K562 (cell line): ENCODE data around the gene GOLT1A. TPM values are rescaled to one million over a fixed set of nuclear protein-coding genes. Genes with fewer than 3 reads are reported as not detected.

ENCODE experiments used
- ATAC-seq: fragments of 200-7000 bp; cut with Tn5 transposase; 3 replicates; pipeline ENCODE4 v1.9.1; 2020; ENCODE audit warnings: moderate library complexity
- BruUV-seq: library from RNA; stranded (reverse); fragments of 400-500 nt; replicated peaks from 2 replicates; lab custom pipeline; 2021; lab: Mats Ljungman, UMichigan
- CTCF ChIA-PET: fragments of 300-600 bp; formaldehyde crosslinking; extraction: SDS; loops from one replicate; lab custom pipeline; 2021; ENCODE audit warnings: low intra/inter-chr PET ratio; lab: Yijun Ruan, JAX
- POLR2A ChIA-PET: fragments of 300-600, 350-650 bp; sonication (Branson Sonifier 250); formaldehyde crosslinking; extraction: SDS; loops from one replicate; lab custom pipeline; 2021; ENCODE audit warnings: antibody characterized with exemption, inconsistent platforms; lab: Yijun Ruan, JAX
- DNase-seq, 4 experiments: peaks; one replicate each; pipeline versions ENCODE4 v3.0.0 to v3.0.0-alpha.2; 2011 to 2018; ENCODE audit warnings: low spot score in 3 of 4, mixed read lengths in 3 of 4; ENCODE audit errors: extremely low read depth in 1 of 4
- FAIRE-seq: peaks from 2 replicates; lab custom pipeline; 2011; peaks lifted over from hg19 to GRCh38; lab: Jason Lieb, UNC
- H2AFZ ChIP-seq: 2 replicates; pipeline ENCODE4 v1.6.0; 2011; ENCODE audit warnings: low read depth, low read length, control low read depth, inconsistent platforms
- H3K27ac ChIP-seq: fragments of 200-600 bp; 3 replicates; pipeline ENCODE4 v1.8.0; 2011; ENCODE audit warnings: low read depth, mild to moderate bottlenecking, control low read depth, inconsistent platforms, low read length, moderate library complexity, mixed read lengths; ENCODE audit errors: extremely low read depth
- H3K27me3 ChIP-seq, 2 experiments: fragments of 300-600 bp in 1 of 2; 2 replicates in 1 of 2; 3 replicates in 1 of 2; pipeline versions ENCODE4 v1.6.0 to v1.8.0; 2011; ENCODE audit warnings: inconsistent platforms in 2 of 2, low read length in 2 of 2, mild to moderate bottlenecking in 1 of 2, mixed read lengths in 1 of 2, moderate library complexity in 1 of 2; ENCODE audit not compliant: control insufficient read depth in 2 of 2, insufficient read depth in 2 of 2
- H3K36me3 ChIP-seq: fragments of 300-600 bp; 3 replicates; pipeline ENCODE4 v1.8.0; 2011; ENCODE audit warnings: mild to moderate bottlenecking, low read length, inconsistent platforms; ENCODE audit not compliant: control insufficient read depth, insufficient read depth
- H3K4me1 ChIP-seq, 2 experiments: fragments of 200-600 bp in 1 of 2; replicated peaks in 1 of 2; 2 replicates in 1 of 2; 3 replicates in 1 of 2; pipeline versions ENCODE4 v1.5.1 to v1.8.0; 2011; ENCODE audit warnings: inconsistent platforms in 2 of 2, low read length in 2 of 2, mild to moderate bottlenecking in 1 of 2, mixed read lengths in 1 of 2, moderate library complexity in 1 of 2; ENCODE audit not compliant: control insufficient read depth in 2 of 2, insufficient read depth in 2 of 2
- H3K4me2 ChIP-seq: 2 replicates; pipeline ENCODE4 v1.6.1; 2011; ENCODE audit warnings: low read length, control low read depth, inconsistent platforms, mixed read lengths; ENCODE audit not compliant: insufficient read depth
- H3K4me3 ChIP-seq: fragments of 200-600 bp; sonication (generic), shearing (Covaris generic); 2 replicates; pipeline ENCODE4 v1.5.1; 2016; ENCODE audit warnings: control low read depth, inconsistent platforms
- H3K79me2 ChIP-seq: fragments of 200-600 bp; 3 replicates; pipeline ENCODE4 v1.8.0; 2011; ENCODE audit warnings: low read length, inconsistent platforms; ENCODE audit not compliant: control insufficient read depth, insufficient read depth
- H3K9ac ChIP-seq, 2 experiments: 2 replicates each; pipeline versions ENCODE4 v1.6.0 to v1.6.1; 2011; ENCODE audit warnings: low read depth in 2 of 2, low read length in 2 of 2, control low read depth in 1 of 2, inconsistent platforms in 1 of 2, mild to moderate bottlenecking in 1 of 2, mixed read lengths in 1 of 2; ENCODE audit not compliant: insufficient read depth in 1 of 2
- H3K9me1 ChIP-seq: one replicate; pipeline ENCODE4 v1.6.0; 2011; ENCODE audit warnings: inconsistent platforms, mild to moderate bottlenecking, low read length, moderate library complexity; ENCODE audit not compliant: control insufficient read depth, insufficient read depth
- H3K9me3 ChIP-seq: replicated peaks from 2 replicates; pipeline ENCODE4 v1.5.1; 2011; ENCODE audit warnings: low read depth, low read length, inconsistent platforms; ENCODE audit not compliant: control insufficient read depth, insufficient read depth
- H4K20me1 ChIP-seq: replicated peaks from 2 replicates; pipeline ENCODE4 v1.6.1; 2011; ENCODE audit warnings: low read length, inconsistent platforms, mixed read lengths; ENCODE audit not compliant: control insufficient read depth, insufficient read depth
- CHCHD3 ChIP-seq: fragments of 250-450 bp; sonication (Bioruptor Pico); IDR thresholded peaks from 2 replicates; pipeline ENCODE4 v2.1.2; 2022; ENCODE audit warnings: mild to moderate bottlenecking
- HNRNPLL ChIP-seq: fragments of 200-400 bp; formaldehyde crosslinking; IDR thresholded peaks from 2 replicates; pipeline ENCODE4 v1.6.1; 2017; ENCODE audit warnings: low read length, low read depth, mild to moderate bottlenecking; ENCODE audit not compliant: poor library complexity, severe bottlenecking
- MXI1 ChIP-seq: IDR thresholded peaks from 2 replicates; pipeline ENCODE4 v1.6.1; 2011; ENCODE audit warnings: low read depth, mild to moderate bottlenecking, improper control_type of control experiment, low read length
- NFYB ChIP-seq: IDR thresholded peaks from 2 replicates; pipeline ENCODE4 v1.6.1; 2011; ENCODE audit warnings: mild to moderate bottlenecking, moderate library complexity; ENCODE audit not compliant: insufficient read length; ENCODE audit errors: extremely low read depth
- TRIM24 ChIP-seq, 2 experiments: fragments of 450-650 bp; IDR thresholded peaks; 2 replicates each; pipeline ENCODE4 v1.6.1; 2016
- TSC22D4 ChIP-seq: fragments of 450-650 bp; IDR thresholded peaks from 2 replicates; pipeline ENCODE4 v1.6.1; 2016; ENCODE audit warnings: missing genetic modification characterization, missing biosample characterization, control low read depth
- ZBED1 ChIP-seq: IDR thresholded peaks from 2 replicates; pipeline ENCODE4 v1.6.1; 2014
- ZNF143 ChIP-seq: sonication (generic); formaldehyde crosslinking; IDR thresholded peaks from 2 replicates; pipeline ENCODE4 v1.9.0; 2022; ENCODE audit warnings: mild to moderate bottlenecking, missing genetic modification reagents
- ZNF253 ChIP-seq: fragments of 250-450 bp; sonication (Bioruptor Pico); conservative IDR thresholded peaks from 2 replicates; pipeline ENCODE4 v1.6.1; 2021; ENCODE audit warnings: mild to moderate bottlenecking
- WGBS: fragments of 100-300 bp; shearing (Covaris generic); methylation state at CpG from one replicate; pipeline ENCODE4 v1.1.6; 2016; ENCODE audit warnings: low coverage, mixed read lengths; ENCODE audit not compliant: insufficient coverage; ENCODE audit errors: missing lambda C conversion rate; 5-methylcytosine and 5-hydroxymethylcytosine counted together
- in situ Hi-C: fragments of 300-500 bp; cut with MboI; formaldehyde crosslinking; loops from 4 replicates; pipeline ENCODE4 v1.15.0; 2018; ENCODE audit warnings: inconsistent platforms, mixed read lengths
- intact Hi-C: fragments of 100-400 bp; cut with micrococcal nuclease; formaldehyde crosslinking; loops from 2 replicates; pipeline ENCODE4 v1.14.2; 2022
- polyA plus RNA-seq, 8 experiments: library from polyadenylated mRNA; depleted of rRNA in 4 of 8; stranded (reverse) in 5 of 8; unstranded in 3 of 8; fragments of >200 nt; fragmentation: Nextera tagmentation in 2 of 8; fragmentation: Illumina TruSeq in 1 of 8; extraction: Ambion mirVana in 2 of 8; extraction: Trizol in 1 of 8; gene quantifications; 2 replicates each; pipeline versions ENCODE4 v1.2.1 to v1.2.3, GENCODE V29; 2011 to 2014; ENCODE audit warnings: inconsistent platforms in 1 of 8, missing spikeins in 1 of 8
- total RNA-seq, 7 experiments: library from RNA; depleted of rRNA in 6 of 7; stranded (reverse); fragments of >200 nt in 6 of 7; fragmentation: Illumina TruSeq in 2 of 7; extraction: Trizol in 2 of 7; gene quantifications; 2 replicates each; pipeline versions ENCODE4 v1.2.1 to v1.2.3, GENCODE V29; 2011 to 2021; ENCODE audit warnings: low replicate concordance in 1 of 7
- TF ChIP-seq, protein P1 (sequence below): fragments of 250-450 bp; sonication (Bioruptor Pico); IDR thresholded peaks from 2 replicates; pipeline ENCODE4 v1.5.0; 2021

The GOLT1A gene
- total and polyA plus RNA-seq, 9 of the 15 experiments (the other 6 are each of a cell fraction or from before 2014, with no cell fraction given) = not detected

- H4K20me1 ChIP-seq = peaks cover 14% of the 10 kb centered on the region; the same call in 1 of the 2 replicates
- H3K4me2 ChIP-seq = no peak overlapping the region
- H3K9me3 ChIP-seq = no peaks in the 10 kb centered on the region
- H3K9me1 ChIP-seq = no peaks in the 10 kb centered on the region
- H2AFZ ChIP-seq = no peak overlapping the region
- no peaks in the 10 kb centered on the region for H3K36me3 ChIP-seq
- no peak for ATAC-seq
- WGBS = 0% methylated on average over 6 of the region's 6 CpGs
- BruUV-seq = no TSS peak
- in situ Hi-C loops (no loop called here), intact Hi-C loops (no loop called here)
- H3K79me2 ChIP-seq = no peaks in the 10 kb centered on the region
- no peak overlapping the region for H3K27ac ChIP-seq
- peaks cover 50 to 85% of the 10 kb centered on the region in 2 experiments for H3K27me3 ChIP-seq
- no peak overlapping the region for H3K4me3 ChIP-seq
- CTCF ChIA-PET = interaction anchor here (0.7 kb wide), 1 partner anchor 18 kb away, joined by 3 read pairs; no protein-coding TSS in a partner anchor
- no peak overlapping the region for H3K9ac ChIP-seq
- no peak for DNase-seq
- no peak for TF ChIP-seq ZNF253 (CRISPR knock-in tag)
- TF ChIP-seq ZNF143 (CRISPR knock-in tag) = no peak
- TF ChIP-seq TRIM24 (IDR thresholded peaks at IDR 0.05) = no peak
- no peak for TF ChIP-seq TSC22D4
- TF ChIP-seq MXI1 = no peak
- no peak for TF ChIP-seq ZBED1
- no peak for TF ChIP-seq NFYB
- no peak for TF ChIP-seq HNRNPLL
- TF ChIP-seq CHCHD3 (CRISPR knock-in tag) = no peak
- TF ChIP-seq, protein P1, sequence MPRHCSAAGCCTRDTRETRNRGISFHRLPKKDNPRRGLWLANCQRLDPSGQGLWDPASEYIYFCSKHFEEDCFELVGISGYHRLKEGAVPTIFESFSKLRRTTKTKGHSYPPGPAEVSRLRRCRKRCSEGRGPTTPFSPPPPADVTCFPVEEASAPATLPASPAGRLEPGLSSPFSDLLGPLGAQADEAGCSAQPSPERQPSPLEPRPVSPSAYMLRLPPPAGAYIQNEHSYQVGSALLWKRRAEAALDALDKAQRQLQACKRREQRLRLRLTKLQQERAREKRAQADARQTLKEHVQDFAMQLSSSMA (CRISPR knock-in tag) = no peak
- POLR2A ChIA-PET = no interaction called here
- no peak for FAIRE-seq
- H3K4me1 ChIP-seq = no peaks in the 10 kb centered on the region
Observed at GRCh38 chr1:204251926-204252689, 38.3 kb upstream of the GOLT1A start.
